GM12878 (cell line): Measurements from ENCODE around the gene COL18A1. TPM values are rescaled to one million over a fixed set of nuclear protein-coding genes. Genes with fewer than 3 reads are reported as not detected.

Source experiments
- ATAC-seq: fragments of 200-7000 bp; cut with Tn5 transposase; 3 replicates; pipeline ENCODE4 v1.9.1; 2020; ENCODE audit warnings: mild to moderate bottlenecking, moderate library complexity
- BruUV-seq: library from RNA; stranded (reverse); fragments of 400-500 nt; replicated peaks from 2 replicates; lab custom pipeline; 2021; lab: Mats Ljungman, UMichigan
- CTCF ChIA-PET: fragments of 300-600 bp; sonication (Branson Sonifier 250); formaldehyde crosslinking; extraction: SDS; loops from one replicate; lab custom pipeline; 2021; ENCODE audit warnings: inconsistent platforms; lab: Yijun Ruan, JAX
- POLR2A ChIA-PET: fragments of 350-600 bp; formaldehyde crosslinking; extraction: SDS; loops from one replicate; lab custom pipeline; 2021; ENCODE audit warnings: inconsistent platforms; lab: Charles Lee
- RAD21 ChIA-PET: fragments of 300-600 bp; sonication (Branson Sonifier 250); formaldehyde crosslinking; loops from one replicate; lab custom pipeline; 2023; ENCODE audit warnings: antibody characterized with exemption; ENCODE audit not compliant: unreplicated experiment; lab: Charles Lee
- SMC1A ChIA-PET: fragments of 300-600 bp; sonication (Branson Sonifier 250); formaldehyde crosslinking; loops from one replicate; lab custom pipeline; 2023; ENCODE audit not compliant: unreplicated experiment, uncharacterized antibody; lab: Charles Lee
- DNase-seq: peaks from one replicate; pipeline ENCODE4 v3.0.0-alpha.2; 2011; ENCODE audit warnings: low read depth, low spot score
- FAIRE-seq: peaks from 3 replicates; lab custom pipeline; 2011; peaks lifted over from hg19 to GRCh38; lab: Jason Lieb, UNC
- H2AFZ ChIP-seq: 2 replicates; pipeline ENCODE4 v1.6.0; 2011; ENCODE audit warnings: low read depth, low read length, control low read depth; ENCODE audit not compliant: control insufficient read depth
- H3K27ac ChIP-seq: 2 replicates; pipeline ENCODE4 v1.5.1; 2011; ENCODE audit warnings: control low read depth; ENCODE audit not compliant: control insufficient read depth, insufficient read depth
- H3K27me3 ChIP-seq, 2 experiments: replicated peaks in 1 of 2; 2 replicates each; pipeline versions ENCODE4 v1.6.0 to v1.6.1; 2011; ENCODE audit warnings: low read length in 1 of 2; ENCODE audit not compliant: control insufficient read depth in 2 of 2, insufficient read depth in 2 of 2
- H3K36me3 ChIP-seq, 2 experiments: 2 replicates each; pipeline ENCODE4 v1.5.1; 2011; ENCODE audit warnings: low read length in 1 of 2; ENCODE audit not compliant: control insufficient read depth in 2 of 2, insufficient read depth in 2 of 2
- H3K4me1 ChIP-seq: 2 replicates; pipeline ENCODE4 v1.6.1; 2011; ENCODE audit warnings: mild to moderate bottlenecking, low read length, moderate library complexity, mixed read lengths; ENCODE audit not compliant: control insufficient read depth, insufficient read depth
- H3K4me2 ChIP-seq: 2 replicates; pipeline ENCODE4 v1.6.0; 2011; ENCODE audit warnings: control low read depth; ENCODE audit not compliant: control insufficient read depth, insufficient read depth
- H3K4me3 ChIP-seq: fragments of 200-600 bp; sonication (generic); 2 replicates; pipeline ENCODE4 v1.5.1; 2016
- H3K79me2 ChIP-seq: 2 replicates; pipeline ENCODE4 v1.6.0; 2011; ENCODE audit warnings: low read length; ENCODE audit not compliant: control insufficient read depth, insufficient read depth
- H3K9ac ChIP-seq: 2 replicates; pipeline ENCODE4 v1.8.0; 2011; ENCODE audit warnings: low read length, control low read depth, mixed read lengths; ENCODE audit not compliant: control insufficient read depth, insufficient read depth
- H3K9me3 ChIP-seq: replicated peaks from 3 replicates; pipeline ENCODE4 v1.5.1; 2011; ENCODE audit warnings: mild to moderate bottlenecking, low read length; ENCODE audit not compliant: control insufficient read depth, insufficient read depth
- H4K20me1 ChIP-seq: 2 replicates; pipeline ENCODE4 v1.6.0; 2011; ENCODE audit not compliant: control insufficient read depth, insufficient read depth
- ATF3 ChIP-seq: IDR thresholded peaks from 2 replicates; pipeline ENCODE4 v1.6.1; 2011; ENCODE audit warnings: low read depth, mild to moderate bottlenecking, low read length, moderate library complexity, borderline replicate concordance; ENCODE audit errors: extremely low read depth
- BCL11A ChIP-seq: IDR thresholded peaks from 2 replicates; pipeline ENCODE4 v1.6.1; 2011; ENCODE audit warnings: low read depth, low read length
- BMI1 ChIP-seq: fragments of 450-650 bp; IDR thresholded peaks from 2 replicates; pipeline ENCODE4 v1.6.1; 2016; ENCODE audit warnings: mild to moderate bottlenecking, moderate library complexity, borderline replicate concordance
- CBFB ChIP-seq: IDR thresholded peaks from 2 replicates; pipeline ENCODE4 v1.6.1; 2016; ENCODE audit warnings: antibody characterized with exemption, low read depth
- CHD2 ChIP-seq: IDR thresholded peaks from 2 replicates; pipeline ENCODE4 v1.6.1; 2011; ENCODE audit warnings: low read depth, low read length, improper control_type of control experiment, borderline replicate concordance
- ELK1 ChIP-seq: IDR thresholded peaks from 2 replicates; pipeline ENCODE4 v1.6.1; 2012; ENCODE audit warnings: low read depth, low read length, improper control_type of control experiment
- IRF4 ChIP-seq: IDR thresholded peaks from 2 replicates; pipeline ENCODE4 v1.6.1; 2011; ENCODE audit warnings: low read depth, low read length
- MEF2A ChIP-seq: IDR thresholded peaks from 2 replicates; pipeline ENCODE4 v1.6.1; 2011; ENCODE audit warnings: low read depth, mild to moderate bottlenecking, low read length, moderate library complexity; ENCODE audit not compliant: insufficient read depth
- MTA3 ChIP-seq: IDR thresholded peaks from 2 replicates; pipeline ENCODE4 v1.6.1; 2012; ENCODE audit warnings: low read length, inconsistent platforms, borderline replicate concordance
- NKRF ChIP-seq: fragments of 450-650 bp; conservative IDR thresholded peaks from 2 replicates; pipeline ENCODE4 v1.6.1; 2017; ENCODE audit warnings: mild to moderate bottlenecking, moderate library complexity
- NRF1 ChIP-seq: conservative IDR thresholded peaks from 2 replicates; pipeline ENCODE4 v1.6.1; 2011; ENCODE audit warnings: mild to moderate bottlenecking, low read depth, low read length, improper control_type of control experiment
- POLR2A ChIP-seq: IDR thresholded peaks from 2 replicates; pipeline ENCODE4 v1.6.1; 2011; ENCODE audit warnings: low read depth, mild to moderate bottlenecking, low read length
- PRDM15 ChIP-seq: fragments of 450-650 bp; formaldehyde crosslinking; IDR thresholded peaks from 2 replicates; pipeline ENCODE4 v1.4.0; 2020; ENCODE audit warnings: mild to moderate bottlenecking, moderate library complexity
- ZNF687 ChIP-seq: fragments of 450-650 bp; IDR thresholded peaks from 2 replicates; pipeline ENCODE4 v1.6.1; 2017; ENCODE audit warnings: mild to moderate bottlenecking, moderate library complexity
- WGBS: methylation state at CpG from one replicate; pipeline ENCODE4 v1.1.6; 2016; ENCODE audit warnings: low lambda C conversion rate; ENCODE audit not compliant: insufficient replicate concordance, insufficient coverage; ENCODE audit errors: missing lambda C conversion rate; 5-methylcytosine and 5-hydroxymethylcytosine counted together
- in situ Hi-C: fragments of 300-500 bp; cut with MboI; formaldehyde crosslinking; loops from 9 replicates; pipeline ENCODE4 v1.14.3; 2018; ENCODE audit warnings: mixed read lengths
- intact Hi-C: fragments of 100-400 bp; cut with micrococcal nuclease; formaldehyde crosslinking; loops from one replicate; pipeline ENCODE4 v1.14.2; 2022; ENCODE audit not compliant: unreplicated experiment
- polyA plus RNA-seq, 11 experiments: library from polyadenylated mRNA; depleted of rRNA in 4 of 11; unstranded in 6 of 11; stranded (reverse) in 5 of 11; fragments of >200 nt; fragmentation: Nextera tagmentation in 4 of 11; fragmentation: Illumina TruSeq in 1 of 11; extraction: Ambion mirVana in 4 of 11; extraction: Trizol in 1 of 11; gene quantifications; 1 replicate in 1 of 11; 2 replicates in 10 of 11; pipeline versions ENCODE4 v1.2.1 to v1.2.3, GENCODE V29; 2011 to 2016; ENCODE audit warnings: inconsistent platforms in 2 of 11, missing spikeins in 2 of 11, low read depth in 1 of 11
- total RNA-seq, 4 experiments: library from RNA; depleted of rRNA in 3 of 4; stranded (reverse); fragments of >200 nt in 3 of 4; fragmentation: Illumina TruSeq in 1 of 4; extraction: Trizol in 1 of 4; gene quantifications; 2 replicates each; pipeline versions ENCODE4 v1.2.1 to v1.2.3, GENCODE V29; 2013 to 2021

COL18A1 gene
- total and polyA plus RNA-seq, 10 of the 15 experiments (the other 5 are each of a cell fraction or from before 2014, with no cell fraction given), result under 0.01 to 0.49 (median 0.09) TPM; not detected in 3

GRCh38 chr21:45377325-45377709, 27.6 kb upstream of the COL18A1 start:
- ATAC-seq, result no peak
- WGBS, result 16% methylated on average over 5 of the region's 5 CpGs
- ChIA-PET RAD21 (no interaction called here), CTCF (no interaction called here), POLR2A (no interaction called here), SMC1A (interaction anchor here (0.6 kb wide), 1 partner anchor 17 kb away, joined by 3 read pairs; no protein-coding TSS in a partner anchor)
- H3K4me2 ChIP-seq, result no peak overlapping the region
- H3K27me3 ChIP-seq, result 0 out of 4 replicates have a peak, but pooled peaks cover 0 to 3% of the 10 kb centered on the region in 2 experiments
- TF ChIP-seq CBFB (no peak), MTA3 (no peak), MEF2A (no peak), BMI1 (no peak), ZNF687 (no peak), CHD2 (no peak), POLR2A (no peak), PRDM15 (CRISPR knock-in tag) (no peak), BCL11A (no peak), NKRF (no peak), NRF1 (no peak), ATF3 (no peak), ELK1 (no peak), IRF4 (no peak)
- no peak overlapping the region for H3K27ac ChIP-seq
- DNase-seq, result no peak
- H3K4me3 ChIP-seq, result no peak overlapping the region
- no peaks in the 10 kb centered on the region for H3K4me1 ChIP-seq
- intact Hi-C loops (no loop called here), in situ Hi-C loops (no loop called here)
- H3K79me2 ChIP-seq, result no peaks in the 10 kb centered on the region
- H3K9ac ChIP-seq, result no peak overlapping the region
- H4K20me1 ChIP-seq, result no peaks in the 10 kb centered on the region
- no peak for FAIRE-seq
- H3K9me3 ChIP-seq, result no peaks in the 10 kb centered on the region; the same call in 2 of the 3 replicates
- no peak overlapping the region for H2AFZ ChIP-seq
- H3K36me3 ChIP-seq, result no peaks in the 10 kb centered on the region
- no TSS peak for BruUV-seq
